ENCODE data around the gene PRRT4. TPM values are rescaled to one million over a fixed set of nuclear protein-coding genes. Genes with fewer than 3 reads are reported as not detected.
A peak's percentile ranks its signal among the peaks of the same experiment; 100 is the strongest.

PRRT4 gene
- total and polyA plus RNA-seq, 2 of the 4 experiments (the other 2 are of a cell fraction), result not detected

DNA sequence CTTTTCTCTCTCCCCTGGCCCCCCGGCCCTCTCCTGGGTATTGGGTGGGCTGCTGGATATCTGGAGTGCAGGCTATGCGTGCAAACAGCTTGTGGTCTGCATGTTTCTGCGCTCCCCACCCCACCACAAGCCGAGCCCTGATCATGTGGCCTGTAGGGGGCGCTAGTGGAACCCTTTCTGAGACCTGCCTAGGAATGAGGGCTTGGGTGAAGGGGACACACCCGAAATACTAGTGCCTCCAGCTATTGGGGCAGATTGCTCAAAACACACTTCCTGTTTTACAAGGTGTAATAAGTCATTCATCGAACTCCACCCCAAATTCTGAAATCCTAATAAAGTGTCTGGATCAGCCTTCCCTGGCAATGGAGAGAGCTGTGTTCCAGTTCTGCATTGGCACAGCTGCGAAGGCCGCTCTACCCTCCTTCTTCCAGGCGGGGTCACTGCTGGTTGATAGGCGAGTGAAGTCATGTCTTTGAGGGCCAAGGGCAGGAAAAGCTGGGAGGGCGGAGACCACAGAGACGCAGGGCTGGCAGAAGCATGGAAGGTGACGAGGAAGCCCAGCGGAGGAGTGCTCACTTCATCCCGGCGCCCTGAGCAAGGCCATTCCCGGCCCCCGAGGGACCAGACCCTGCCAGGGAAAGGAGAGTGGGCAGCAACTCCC is 19.8 kb upstream of the PRRT4 start:
- H2BK15ac ChIP-seq (ENCODE audit: low read depth, low read length), result no peak overlapping the region
- no peak overlapping the region for H4K5ac ChIP-seq (ENCODE audit: low read depth, low read length)
- no peak overlapping the region for H3K56ac ChIP-seq (ENCODE audit: extremely low read depth, insufficient read depth, low read length)
- H4K91ac ChIP-seq (ENCODE audit: insufficient read depth, low read depth, low read length), result no peak overlapping the region
- 0 out of 2 replicates have a peak, but pooled peaks cover 2% of the 10 kb centered on the region for H3K9me3 ChIP-seq (ENCODE audit: control insufficient read depth, insufficient read depth, low read length)
- dilution Hi-C loops (cut with HindIII; ENCODE audit: low sequenced_read_pairs, unreplicated experiment) (no loop called here), in situ Hi-C loops (cut with MboI; ENCODE audit: low sequenced_read_pairs) (loop anchor here (5.0 kb wide), 1 partner anchor 34 kb away; no protein-coding TSS in a partner anchor), intact Hi-C loops (cut with micrococcal nuclease) (no loop called here)
- no peak overlapping the region for H3K27ac ChIP-seq (ENCODE audit: insufficient read depth, low read length)
- CTCF ChIA-PET, result interaction anchor here (0.8 to 2.3 kb wide), 3 partner anchors 17 to 36 kb away, joined by 3 to 9 read pairs (median 4); no protein-coding TSS in a partner anchor
- no peak overlapping the region for H3K4me2 ChIP-seq (ENCODE audit: low read depth, low read length)
- H3K14ac ChIP-seq (replicated peaks; ENCODE audit: low read depth, low read length), result no peak overlapping the region
- no peaks in the 10 kb centered on the region for H3K9me1 ChIP-seq (ENCODE audit: insufficient read depth, low read length)
- ATAC-seq (ENCODE audit: low read depth) (no peak), DNase-seq (no peak)
- no peak overlapping the region for H3K18ac ChIP-seq (ENCODE audit: low read depth, low read length)
- H3K36me3 ChIP-seq (ENCODE audit: control insufficient read depth, insufficient read depth, low read length), result no peaks in the 10 kb centered on the region
- H2BK20ac ChIP-seq (ENCODE audit: low read depth, low read length), result no peak overlapping the region; the same call in 1 of the 2 replicates
- BruUV-seq (replicated peaks), result no TSS peak
- no peak overlapping the region for H3K4ac ChIP-seq (ENCODE audit: low read depth, low read length)
- TF ChIP-seq MAZ (IDR thresholded peaks at IDR 0.05; ENCODE audit: borderline replicate concordance, low read depth, low read length) (no peak), FOS (IDR thresholded peaks at IDR 0.05; ENCODE audit: low read depth, low read length) (no peak), POLR2A (IDR thresholded peaks at IDR 0.05; ENCODE audit: low read depth, low read length) (no peak), BHLHE40 (IDR thresholded peaks at IDR 0.05; ENCODE audit: low read depth, low read length) (no peak)
- TF ChIP-seq, protein P1, sequence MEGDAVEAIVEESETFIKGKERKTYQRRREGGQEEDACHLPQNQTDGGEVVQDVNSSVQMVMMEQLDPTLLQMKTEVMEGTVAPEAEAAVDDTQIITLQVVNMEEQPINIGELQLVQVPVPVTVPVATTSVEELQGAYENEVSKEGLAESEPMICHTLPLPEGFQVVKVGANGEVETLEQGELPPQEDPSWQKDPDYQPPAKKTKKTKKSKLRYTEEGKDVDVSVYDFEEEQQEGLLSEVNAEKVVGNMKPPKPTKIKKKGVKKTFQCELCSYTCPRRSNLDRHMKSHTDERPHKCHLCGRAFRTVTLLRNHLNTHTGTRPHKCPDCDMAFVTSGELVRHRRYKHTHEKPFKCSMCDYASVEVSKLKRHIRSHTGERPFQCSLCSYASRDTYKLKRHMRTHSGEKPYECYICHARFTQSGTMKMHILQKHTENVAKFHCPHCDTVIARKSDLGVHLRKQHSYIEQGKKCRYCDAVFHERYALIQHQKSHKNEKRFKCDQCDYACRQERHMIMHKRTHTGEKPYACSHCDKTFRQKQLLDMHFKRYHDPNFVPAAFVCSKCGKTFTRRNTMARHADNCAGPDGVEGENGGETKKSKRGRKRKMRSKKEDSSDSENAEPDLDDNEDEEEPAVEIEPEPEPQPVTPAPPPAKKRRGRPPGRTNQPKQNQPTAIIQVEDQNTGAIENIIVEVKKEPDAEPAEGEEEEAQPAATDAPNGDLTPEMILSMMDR (conservative IDR thresholded peaks at IDR 0.05; ENCODE audit: low read depth, low read length), result peak; percentile 33; the same call in 1 of the 2 replicates
- no peak overlapping the region for H2AK5ac ChIP-seq (ENCODE audit: low read depth, low read length)
- H4K8ac ChIP-seq (ENCODE audit: low read depth in 2 of 2, low read length in 2 of 2), result no peak overlapping the region
- no peak overlapping the region for H2AK9ac ChIP-seq (replicated peaks; ENCODE audit: low read depth, low read length, poor library complexity)
- WGBS, 2 experiments (ENCODE audit: extremely low coverage in 2 of 2, insufficient read length in 1 of 2), result 71% methylated on average over 7 of the region's 19 CpGs; no CpG with 5 or more reads in 1 of the 2 experiments
- H3K4me3 ChIP-seq (ENCODE audit: insufficient read depth, low read depth, low read length), result no peak overlapping the region
- peaks cover 40% of the 10 kb centered on the region for H3K27me3 ChIP-seq (ENCODE audit: control insufficient read depth, insufficient read depth, low read length)
- POLR2A ChIA-PET (ENCODE audit: unreplicated experiment), result no interaction called here
- H2BK5ac ChIP-seq (ENCODE audit: low read depth, low read length, poor library complexity, severe bottlenecking), result no peak overlapping the region
- H2BK120ac ChIP-seq (ENCODE audit: low read depth, low read length), result no peak overlapping the region
- H3K79me1 ChIP-seq (ENCODE audit: low read depth in 1 of 2, low read length in 2 of 2), result no peaks in the 10 kb centered on the region
- H2AFZ ChIP-seq (replicated peaks; ENCODE audit: low read length, poor library complexity), result no peak overlapping the region
- no peak overlapping the region for H3K9ac ChIP-seq (ENCODE audit: low read depth, low read length)
- H4K20me1 ChIP-seq (ENCODE audit: insufficient read depth, low read length), result no peaks in the 10 kb centered on the region
- H3K23ac ChIP-seq (ENCODE audit: low read depth, low read length), result no peak overlapping the region
- H3K4me1 ChIP-seq (ENCODE audit: control insufficient read depth, insufficient read depth, low read length), result no peaks in the 10 kb centered on the region

Data from IMR-90 (cell line).